Hepatocyte (in vitro differentiated cells): Measurements from ENCODE around the gene TOMM7. TPM values are rescaled to one million over a fixed set of nuclear protein-coding genes. Genes with fewer than 3 reads are reported as not detected.

Experiments used
- DNase-seq: peaks from one replicate; pipeline ENCODE4 v3.0.0-alpha.2; 2016; ENCODE audit warnings: low spot score
- H2AFZ ChIP-seq: fragments of 200-600 bp; sonication (generic); 2 replicates; pipeline ENCODE4 v1.6.0; 2016; ENCODE audit warnings: antibody characterized with exemption, mild to moderate bottlenecking
- H3K27ac ChIP-seq: fragments of 200-600 bp; sonication (generic); 2 replicates; pipeline ENCODE4 v1.5.1; 2016; ENCODE audit warnings: mild to moderate bottlenecking
- H3K27me3 ChIP-seq: fragments of 200-600 bp; sonication (generic); 2 replicates; pipeline ENCODE4 v1.6.1; 2016
- H3K36me3 ChIP-seq: fragments of 200-600 bp; sonication (generic); replicated peaks from 2 replicates; pipeline ENCODE4 v1.5.1; 2016; ENCODE audit warnings: low read depth; ENCODE audit not compliant: insufficient read depth
- H3K4me1 ChIP-seq: fragments of 200-600 bp; sonication (generic); 2 replicates; pipeline ENCODE4 v1.5.1; 2016; ENCODE audit warnings: mild to moderate bottlenecking, moderate library complexity; ENCODE audit not compliant: insufficient read depth
- H3K4me2 ChIP-seq: fragments of 200-600 bp; sonication (generic); 2 replicates; pipeline ENCODE4 v1.6.0; 2016
- H3K4me3 ChIP-seq: fragments of 200-600 bp; sonication (generic); 2 replicates; pipeline ENCODE4 v1.5.1; 2016; ENCODE audit warnings: mild to moderate bottlenecking
- H3K79me2 ChIP-seq: fragments of 200-600 bp; sonication (generic); 2 replicates; pipeline ENCODE4 v1.6.0; 2017; ENCODE audit warnings: mild to moderate bottlenecking
- H3K9me2 ChIP-seq: fragments of 200-600 bp; sonication (generic); replicated peaks from 2 replicates; pipeline ENCODE4 v1.6.0; 2017; ENCODE audit warnings: mild to moderate bottlenecking; ENCODE audit not compliant: insufficient read depth
- H3K9me3 ChIP-seq: fragments of 200-600 bp; sonication (generic); 2 replicates; pipeline ENCODE4 v1.5.1; 2016; ENCODE audit warnings: low read depth, mild to moderate bottlenecking
- H4K20me1 ChIP-seq: fragments of 200-600 bp; sonication (generic); 2 replicates; pipeline ENCODE4 v1.6.0; 2016; ENCODE audit warnings: mild to moderate bottlenecking; ENCODE audit not compliant: insufficient read depth, poor library complexity, severe bottlenecking
- EZH2 ChIP-seq: fragments of 200-600 bp; sonication (generic); IDR thresholded peaks from 2 replicates; pipeline ENCODE4 v1.6.1; 2016; ENCODE audit warnings: antibody characterized with exemption, mild to moderate bottlenecking, borderline replicate concordance
- EZH2phosphoT487 ChIP-seq: fragments of 200-600 bp; sonication (generic); IDR thresholded peaks from one replicate; pipeline ENCODE4 v1.6.1; 2018; ENCODE audit warnings: antibody characterized with exemption, mild to moderate bottlenecking, low read depth, moderate library complexity; ENCODE audit not compliant: unreplicated experiment, severe bottlenecking
- WGBS: methylation state at CpG from one replicate; pipeline ENCODE4 v1.1.6; 2016; ENCODE audit warnings: low lambda C conversion rate; ENCODE audit errors: missing lambda C conversion rate; 5-methylcytosine and 5-hydroxymethylcytosine counted together
- polyA plus RNA-seq: library from polyadenylated mRNA; unstranded; fragments of >200 nt; fragmentation: Nextera tagmentation; extraction: Ambion mirVana; gene quantifications from 2 replicates; pipeline ENCODE4 v1.2.1, GENCODE V29; 2016
- total RNA-seq: library from RNA; depleted of rRNA; stranded (reverse); fragments of >200 nt; gene quantifications from 2 replicates; pipeline ENCODE4 v1.2.3, GENCODE V29; 2014
- TF ChIP-seq, protein P1 (sequence below): fragments of 200-600 bp; sonication (generic); IDR thresholded peaks from 2 replicates; pipeline ENCODE4 v1.5.1; 2016; ENCODE audit warnings: antibody characterized with exemption, mild to moderate bottlenecking; ENCODE audit not compliant: poor library complexity

TOMM7 gene
- total and polyA plus RNA-seq, 2 experiments from 2014 or later = 215 to 322 TPM

DNA sequence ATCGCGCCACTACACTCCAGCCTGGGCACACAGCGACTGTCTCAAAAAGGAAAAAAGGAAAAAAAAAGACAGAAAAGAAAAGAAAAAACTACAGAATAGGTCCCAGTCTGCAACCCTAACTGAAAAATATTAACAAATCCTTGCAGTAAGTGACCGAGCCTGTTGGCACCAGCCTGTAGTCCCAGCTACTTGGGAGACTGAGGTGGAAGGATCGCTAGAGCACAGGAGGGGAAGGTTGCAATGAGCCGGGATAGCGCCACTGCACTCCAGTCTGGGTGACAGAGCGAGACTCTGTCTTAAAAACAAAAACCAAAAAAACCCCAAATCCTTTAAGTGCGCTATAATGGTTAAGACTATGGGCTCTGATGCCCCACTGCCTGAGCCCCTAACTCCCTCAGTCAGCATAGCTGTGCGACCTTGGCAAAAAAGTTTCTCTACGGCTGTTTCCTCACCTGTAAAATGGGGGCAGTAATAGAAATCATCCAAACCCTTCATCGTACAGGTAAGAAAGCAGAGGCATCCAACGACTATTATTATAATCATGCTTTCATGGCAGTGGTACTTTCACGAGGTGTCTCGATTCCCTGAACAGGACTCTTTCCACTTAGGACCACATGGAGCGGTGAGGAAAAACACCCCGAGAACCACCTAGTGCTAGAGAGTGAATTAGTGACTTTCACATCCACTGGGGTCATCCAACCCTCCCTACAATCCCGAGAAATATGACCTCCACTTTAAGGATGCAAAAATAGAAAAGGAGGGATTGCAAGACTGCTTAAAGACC lies 755 bp downstream of the TOMM7 start:
- Histone ChIP-seq H3K4me1 (peaks cover 12% of the 10 kb centered on the region), H3K9me2 (no peaks in the 10 kb centered on the region), H3K27ac (peak overlapping the region; percentile 69), H3K36me3 (no peaks in the 10 kb centered on the region), H3K4me3 (peak overlapping the region; percentile 62), H3K27me3 (no peaks in the 10 kb centered on the region), H3K9me3 (no peaks in the 10 kb centered on the region), H3K79me2 (peaks cover 39% of the 10 kb centered on the region), H4K20me1 (no peaks in the 10 kb centered on the region), H3K4me2 (peak overlapping the region; percentile 95), H2AFZ (peak overlapping the region; percentile 49)
- no peak for TF ChIP-seq EZH2phosphoT487
- TF ChIP-seq EZH2 = no peak
- TF ChIP-seq, protein P1, sequence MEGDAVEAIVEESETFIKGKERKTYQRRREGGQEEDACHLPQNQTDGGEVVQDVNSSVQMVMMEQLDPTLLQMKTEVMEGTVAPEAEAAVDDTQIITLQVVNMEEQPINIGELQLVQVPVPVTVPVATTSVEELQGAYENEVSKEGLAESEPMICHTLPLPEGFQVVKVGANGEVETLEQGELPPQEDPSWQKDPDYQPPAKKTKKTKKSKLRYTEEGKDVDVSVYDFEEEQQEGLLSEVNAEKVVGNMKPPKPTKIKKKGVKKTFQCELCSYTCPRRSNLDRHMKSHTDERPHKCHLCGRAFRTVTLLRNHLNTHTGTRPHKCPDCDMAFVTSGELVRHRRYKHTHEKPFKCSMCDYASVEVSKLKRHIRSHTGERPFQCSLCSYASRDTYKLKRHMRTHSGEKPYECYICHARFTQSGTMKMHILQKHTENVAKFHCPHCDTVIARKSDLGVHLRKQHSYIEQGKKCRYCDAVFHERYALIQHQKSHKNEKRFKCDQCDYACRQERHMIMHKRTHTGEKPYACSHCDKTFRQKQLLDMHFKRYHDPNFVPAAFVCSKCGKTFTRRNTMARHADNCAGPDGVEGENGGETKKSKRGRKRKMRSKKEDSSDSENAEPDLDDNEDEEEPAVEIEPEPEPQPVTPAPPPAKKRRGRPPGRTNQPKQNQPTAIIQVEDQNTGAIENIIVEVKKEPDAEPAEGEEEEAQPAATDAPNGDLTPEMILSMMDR = no peak
- 5% methylated on average over 18 of the region's 18 CpGs for WGBS
- DNase-seq = peak; percentile 15

DNA sequence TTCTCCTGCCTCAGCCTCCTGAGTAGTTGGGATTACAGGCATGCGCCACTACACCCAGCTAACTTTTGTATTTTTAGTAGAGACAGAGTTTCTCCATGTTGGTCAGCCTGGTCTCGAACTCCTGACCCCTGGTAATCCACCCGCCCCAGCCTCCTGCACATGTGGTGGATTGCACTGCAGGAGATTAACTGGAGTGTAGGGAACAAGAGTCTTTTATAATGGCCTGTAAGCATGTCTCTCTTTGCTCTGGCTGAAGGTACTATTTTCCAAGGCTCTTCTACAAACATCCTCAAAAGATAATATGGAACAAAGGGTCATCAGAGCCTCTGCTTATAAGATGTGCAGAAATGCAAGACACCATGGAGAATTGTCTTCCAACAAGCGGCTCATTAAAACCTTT lies 3.2 kb downstream of the TOMM7 start:
- peaks cover 41% of the 10 kb centered on the region for H3K79me2 ChIP-seq
- H3K4me1 ChIP-seq = peaks cover 12% of the 10 kb centered on the region
- peak overlapping the region; percentile 69 for H3K27ac ChIP-seq
- H4K20me1 ChIP-seq = no peaks in the 10 kb centered on the region
- no peak overlapping the region for H2AFZ ChIP-seq
- H3K4me3 ChIP-seq = no peak overlapping the region
- 85% methylated on average over 4 of the region's 4 CpGs for WGBS
- no peaks in the 10 kb centered on the region for H3K27me3 ChIP-seq
- H3K9me3 ChIP-seq = no peaks in the 10 kb centered on the region
- H3K9me2 ChIP-seq = no peaks in the 10 kb centered on the region
- H3K4me2 ChIP-seq = peak overlapping the region; percentile 95
- TF ChIP-seq, protein P1 = no peak
- no peak for TF ChIP-seq EZH2phosphoT487
- no peak for TF ChIP-seq EZH2
- DNase-seq = no peak
- H3K36me3 ChIP-seq = no peaks in the 10 kb centered on the region

DNA sequence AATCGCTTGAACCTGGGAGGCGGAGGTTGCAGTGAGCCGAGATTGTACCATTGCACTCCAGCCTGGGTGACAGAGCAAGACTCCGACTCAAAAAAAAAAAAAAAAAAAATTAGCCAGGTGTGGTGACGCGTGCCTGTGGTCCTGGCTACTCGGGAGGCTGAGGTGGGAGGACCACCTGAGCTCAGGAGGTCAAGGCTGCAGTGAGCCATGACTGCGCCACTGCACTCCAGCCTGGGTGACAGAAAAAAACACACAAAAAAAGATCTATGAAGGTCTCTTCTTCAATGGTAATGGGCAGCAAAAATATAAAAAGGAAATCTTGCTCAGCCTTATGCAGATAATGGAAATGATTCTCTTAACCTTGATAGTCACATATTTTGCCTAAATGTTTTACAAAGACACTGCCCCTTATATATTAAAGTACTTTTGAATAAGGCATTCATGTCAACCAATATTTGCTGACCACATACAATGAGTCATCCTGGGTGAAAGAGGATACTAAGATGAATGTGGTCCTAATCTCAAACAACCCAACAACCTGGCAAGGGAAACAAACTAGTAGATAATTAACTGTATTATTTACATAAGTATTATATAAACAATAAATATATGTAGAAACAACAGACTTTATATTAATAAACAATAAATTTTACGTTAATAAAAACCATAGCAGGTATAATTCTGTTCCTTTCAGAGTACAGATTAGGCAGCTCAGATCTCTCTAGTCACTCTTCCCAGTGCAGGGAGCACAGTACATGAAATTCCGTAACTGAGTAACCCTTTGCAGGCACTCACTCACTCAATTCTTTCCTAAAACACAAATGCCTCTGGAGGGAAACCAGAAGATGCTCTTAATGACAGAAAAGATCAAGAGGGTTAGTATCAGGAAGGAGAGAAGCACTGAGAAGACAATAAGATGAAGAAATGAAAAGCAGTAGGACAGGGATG lies 8.1 kb downstream of the TOMM7 start:
- Histone ChIP-seq H3K4me3 (no peak overlapping the region), H3K79me2 (peaks cover 26% of the 10 kb centered on the region), H2AFZ (no peak overlapping the region), H3K9me2 (no peaks in the 10 kb centered on the region), H4K20me1 (no peaks in the 10 kb centered on the region), H3K27me3 (no peaks in the 10 kb centered on the region), H3K36me3 (no peaks in the 10 kb centered on the region), H3K4me2 (no peak overlapping the region), H3K9me3 (no peaks in the 10 kb centered on the region), H3K4me1 (no peaks in the 10 kb centered on the region), H3K27ac (no peak overlapping the region)
- TF ChIP-seq EZH2phosphoT487 (no peak), EZH2 (no peak)
- TF ChIP-seq, protein P1 = no peak
- no peak for DNase-seq
- 94% methylated on average over 9 of the region's 10 CpGs for WGBS
